GM18498 (cell line): ENCODE results near the gene FEN1.

Experiments used
- ATAC-seq: cut with Tn5 transposase; IDR thresholded peaks from one replicate; pipeline ENCODE4 v1.9.1; 2021; ENCODE audit warnings: mild to moderate bottlenecking, moderate library complexity; ENCODE audit not compliant: unreplicated experiment

Gene FEN1

DNA sequence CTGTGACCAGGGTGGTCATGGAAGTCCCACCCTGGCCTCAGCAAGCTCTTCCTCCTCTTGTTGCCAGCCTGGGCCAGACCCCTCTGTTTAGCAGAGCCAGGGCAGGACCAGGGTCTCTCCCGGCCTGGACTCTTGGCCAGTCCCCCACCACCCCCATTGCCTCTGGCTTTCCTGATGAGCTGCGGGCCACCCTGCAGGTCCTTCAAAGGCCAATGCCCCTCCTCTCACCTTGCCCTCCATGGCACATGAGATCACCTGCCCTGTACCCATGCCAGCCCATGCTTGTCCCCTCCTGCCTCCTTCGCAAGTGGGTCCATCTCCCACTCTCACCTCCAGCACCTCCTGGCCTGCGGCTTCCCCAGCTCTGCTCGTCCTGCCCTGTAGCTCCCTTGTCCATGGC, 45.8 kb downstream of the FEN1 start:
- no peak for ATAC-seq

DNA sequence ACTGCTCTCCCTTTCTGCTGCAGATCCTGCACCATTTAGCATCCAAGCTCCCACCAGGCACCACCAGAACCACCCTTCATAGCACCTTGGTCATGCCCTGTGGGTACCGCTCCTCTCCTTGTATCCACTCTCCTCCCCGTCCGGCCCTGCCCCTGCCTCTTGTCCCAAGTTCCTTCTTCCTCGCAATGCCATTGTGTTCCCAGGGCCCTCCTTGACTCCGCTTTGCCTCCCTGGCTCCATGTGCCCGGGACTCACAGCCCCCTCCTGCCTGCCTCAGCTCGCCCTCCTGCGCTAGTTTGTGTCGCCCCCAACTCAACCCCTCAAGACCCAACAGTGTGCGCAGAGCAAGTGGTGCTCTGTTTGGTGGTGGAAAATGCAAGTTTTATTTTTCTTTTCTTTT, 46.2 kb downstream of the FEN1 start:
- ATAC-seq = no peak

DNA sequence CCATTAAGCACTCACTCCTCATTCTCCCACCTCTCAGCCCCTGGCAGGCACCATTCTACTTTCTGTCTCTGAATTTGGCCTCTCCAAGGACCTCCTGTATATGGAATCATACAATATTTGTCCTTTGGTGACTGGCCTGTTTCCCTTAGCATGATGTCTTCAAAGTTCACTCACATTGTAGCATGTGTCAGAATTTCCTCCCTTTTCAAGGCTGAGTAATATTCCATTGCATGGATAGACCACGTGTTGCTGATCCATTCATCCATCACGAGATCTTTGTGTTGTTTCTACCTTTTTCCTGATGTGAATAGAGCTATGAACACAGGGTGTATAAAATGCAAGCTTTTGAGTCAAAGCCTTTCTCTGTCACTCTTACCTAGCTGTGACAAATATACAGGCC, 47.0 kb downstream of the FEN1 start:
- ATAC-seq = no peak

DNA sequence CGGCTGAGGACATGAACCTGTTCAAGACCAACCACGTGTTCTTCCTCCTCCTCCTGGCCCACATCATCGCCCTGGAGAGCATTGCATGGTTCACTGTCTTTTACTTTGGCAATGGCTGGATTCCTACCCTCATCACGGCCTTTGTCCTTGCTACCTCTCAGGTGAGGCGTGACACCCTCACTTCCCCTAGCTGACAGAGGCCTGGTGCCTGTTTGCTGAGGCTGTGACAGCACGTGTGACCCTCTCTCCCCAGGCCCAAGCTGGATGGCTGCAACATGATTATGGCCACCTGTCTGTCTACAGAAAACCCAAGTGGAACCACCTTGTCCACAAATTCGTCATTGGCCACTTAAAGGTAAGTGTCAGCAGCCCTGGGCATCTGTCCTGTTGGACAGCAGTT, 47.7 kb downstream of the FEN1 start:
- no peak for ATAC-seq

DNA sequence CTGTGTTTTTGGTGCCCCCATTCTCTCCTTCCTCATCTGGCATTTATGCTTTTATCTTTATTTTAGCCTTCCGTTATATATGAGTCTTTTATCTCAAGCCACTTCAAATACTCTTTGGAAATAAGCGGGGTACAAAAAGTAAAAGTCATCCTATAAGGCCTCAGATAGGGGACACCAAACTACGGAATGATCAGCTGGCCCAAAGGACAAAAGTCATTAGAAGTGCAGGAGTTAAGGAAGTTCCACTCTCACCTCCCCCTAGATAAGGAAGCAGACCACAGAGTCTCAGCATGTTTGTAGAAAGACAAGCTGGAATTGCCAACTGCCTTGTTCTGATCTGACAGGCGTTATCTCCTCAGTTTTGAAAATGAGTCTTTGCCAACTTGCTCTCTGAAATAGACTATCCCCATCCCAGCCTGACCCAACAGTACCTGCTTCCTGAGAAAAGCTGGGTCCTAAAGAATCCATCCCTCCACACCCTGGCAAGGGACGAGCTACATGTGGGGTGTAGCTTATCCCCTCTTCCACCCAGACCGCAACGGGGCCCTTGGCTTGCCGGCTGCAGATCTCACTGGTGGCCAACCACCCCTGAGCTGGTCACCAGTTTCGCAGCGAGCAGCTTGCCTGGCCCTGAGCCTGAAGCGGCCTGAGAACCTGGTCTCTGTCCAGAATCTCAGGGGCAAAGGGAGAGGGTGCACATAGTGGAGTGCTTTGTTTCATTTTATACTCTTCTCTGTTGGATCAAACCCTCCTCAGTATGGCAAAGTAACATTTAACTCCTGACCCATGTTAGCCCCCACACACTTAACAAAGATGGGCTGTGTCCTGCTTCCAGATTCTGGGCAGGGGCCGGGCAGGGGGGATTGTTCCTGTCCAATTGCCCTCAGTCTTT, 49.2 kb downstream of the FEN1 start:
- ATAC-seq = no peak

DNA sequence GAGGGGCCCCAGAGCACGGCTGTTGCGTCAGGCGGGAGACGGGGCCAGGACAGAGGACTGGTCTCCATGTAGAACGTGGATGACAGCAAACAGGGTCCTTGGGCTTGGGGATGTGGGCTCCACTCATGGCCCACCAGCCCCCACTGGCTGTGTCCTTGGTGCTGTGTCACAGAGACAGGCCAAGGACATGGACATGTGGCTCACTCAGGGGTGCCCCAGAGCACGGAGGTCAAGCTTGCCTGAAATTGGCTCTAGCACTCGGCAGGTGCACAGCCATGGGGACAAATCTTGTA, 49.8 kb downstream of the FEN1 start:
- no peak for ATAC-seq

DNA sequence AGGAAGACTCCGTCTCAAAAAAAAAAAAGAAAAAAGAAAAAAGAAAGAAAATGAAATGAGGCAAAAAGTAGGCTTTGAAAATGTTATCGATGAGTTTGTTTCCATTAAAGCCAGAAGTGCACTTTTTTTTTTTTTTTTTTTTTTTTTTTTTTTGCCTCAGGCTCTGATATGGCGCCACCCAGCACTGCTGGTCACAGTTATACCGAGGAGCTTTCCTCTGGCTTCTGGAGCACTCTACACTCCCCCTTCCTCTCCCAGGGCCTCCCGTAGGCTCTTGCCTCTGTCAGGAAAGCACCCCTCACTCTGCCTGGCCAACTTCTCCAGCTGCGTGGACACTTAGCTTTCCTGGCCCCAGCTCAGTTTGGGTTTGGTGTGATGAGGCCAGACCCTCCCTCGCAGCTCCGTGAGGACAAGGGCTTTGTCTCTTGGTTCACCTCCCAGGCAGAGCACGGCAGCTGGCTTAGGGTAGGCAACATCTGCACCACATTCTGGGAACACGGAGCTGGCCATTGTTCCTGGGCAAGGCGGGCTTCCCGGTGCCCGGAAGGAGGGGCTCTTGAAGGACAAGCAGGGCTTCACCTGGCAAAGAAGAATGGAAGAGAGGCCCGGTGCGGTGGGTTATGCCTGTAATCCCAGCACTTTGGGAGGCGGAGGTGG, 52.3 kb downstream of the FEN1 start:
- ATAC-seq = no peak

DNA sequence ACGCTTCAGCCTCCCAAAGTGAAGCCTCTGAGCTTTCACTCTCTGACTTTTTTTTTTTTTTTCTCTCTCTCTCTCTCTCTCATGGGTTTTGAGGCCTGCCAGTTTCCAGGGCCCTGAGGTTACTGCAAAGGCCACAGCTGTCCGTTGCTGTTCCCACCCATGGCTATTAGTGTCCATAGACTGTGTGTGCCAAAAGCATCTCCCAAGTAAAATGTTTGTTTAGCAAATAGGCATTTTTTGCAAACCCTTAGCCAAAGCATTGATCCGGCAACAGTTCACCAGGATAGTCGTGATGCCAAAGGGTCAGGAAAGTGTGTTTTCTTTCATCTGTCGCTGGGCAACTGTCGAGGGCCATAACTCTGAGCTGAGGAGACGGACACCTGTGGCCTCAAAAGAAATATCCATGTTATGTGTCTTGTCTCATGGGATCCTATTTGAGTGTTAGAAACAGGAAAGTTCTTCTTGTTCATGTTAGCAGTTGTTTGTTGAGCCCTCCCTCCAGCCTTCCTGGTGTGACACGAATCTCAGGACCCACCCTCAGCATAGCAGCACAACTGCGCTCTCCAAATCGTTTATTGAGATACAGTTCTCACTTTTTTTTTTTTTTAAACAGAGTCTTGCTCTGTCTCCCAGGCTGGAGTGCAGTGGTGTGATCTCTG, 53.8 kb downstream of the FEN1 start:
- no peak for ATAC-seq
